GM12801 (cell line): ENCODE measurements around the gene SLC6A9.

ENCODE experiments used
- CTCF ChIP-seq: IDR thresholded peaks from one replicate; pipeline ENCODE4 v1.5.1; 2011; ENCODE audit warnings: control low read depth; ENCODE audit not compliant: insufficient read length; ENCODE audit errors: extremely low read depth

Gene SLC6A9

DNA sequence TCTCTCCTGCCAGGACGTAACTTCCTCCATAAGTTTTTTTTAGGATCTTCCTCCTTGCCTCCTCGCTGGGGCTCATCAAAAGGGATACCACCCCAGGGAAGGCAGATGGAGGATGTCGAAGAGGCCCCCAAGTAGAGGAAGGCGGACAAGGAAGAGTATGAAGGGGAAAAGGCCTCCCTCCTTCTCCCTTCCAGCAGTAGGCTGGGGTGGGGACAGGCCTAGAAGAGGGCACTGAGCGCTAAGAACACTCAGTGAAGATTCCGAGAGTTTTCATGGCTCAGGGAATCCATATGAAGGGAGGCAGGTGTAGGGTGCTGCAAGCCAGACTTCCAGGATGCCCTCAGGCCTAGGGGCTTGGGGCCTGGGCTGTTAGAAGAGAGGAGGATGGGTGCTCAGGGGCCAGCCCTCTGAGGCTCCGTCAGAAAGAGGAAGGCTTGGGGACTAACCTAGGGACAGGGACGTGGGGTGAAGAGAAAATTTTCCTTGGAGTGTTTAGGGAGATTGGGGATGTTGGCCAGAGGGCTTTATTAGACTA is 1.8 kb upstream of the SLC6A9 start:
- TF ChIP-seq CTCF = no peak

- TF ChIP-seq CTCF = no peak
Measured at GRCh38 chr1:44032170-44032790, 1.0 kb upstream of the SLC6A9 start.

- TF ChIP-seq CTCF = no peak
Measured at GRCh38 chr1:44030605-44031251, 534 bp downstream of the SLC6A9 start.

GRCh38 chr1:44029911-44030604 is 1.2 kb downstream of the SLC6A9 start:
- TF ChIP-seq CTCF = no peak

- TF ChIP-seq CTCF = no peak
Measured at GRCh38 chr1:44029260-44029910, 1.9 kb downstream of the SLC6A9 start.

DNA sequence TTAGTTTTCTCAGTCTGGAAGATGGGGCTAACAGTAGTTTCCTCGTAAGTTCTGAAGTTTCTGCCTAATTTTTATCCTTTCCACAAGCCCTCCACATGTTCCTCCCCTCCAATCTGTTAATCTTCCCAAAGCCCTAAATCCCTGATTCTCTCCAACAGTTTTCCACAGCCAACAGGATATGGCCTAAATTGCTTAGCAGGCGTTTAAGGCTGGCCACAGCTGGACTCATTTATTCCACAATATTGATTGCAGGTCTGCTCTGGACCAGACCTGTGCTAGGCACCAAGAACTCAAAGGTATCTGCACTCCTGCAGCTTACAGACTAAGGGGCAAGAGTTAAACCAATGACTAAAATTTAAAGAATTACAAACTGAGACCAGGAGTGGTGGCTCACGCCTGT is 3.9 kb downstream of the SLC6A9 start:
- TF ChIP-seq CTCF = no peak

DNA sequence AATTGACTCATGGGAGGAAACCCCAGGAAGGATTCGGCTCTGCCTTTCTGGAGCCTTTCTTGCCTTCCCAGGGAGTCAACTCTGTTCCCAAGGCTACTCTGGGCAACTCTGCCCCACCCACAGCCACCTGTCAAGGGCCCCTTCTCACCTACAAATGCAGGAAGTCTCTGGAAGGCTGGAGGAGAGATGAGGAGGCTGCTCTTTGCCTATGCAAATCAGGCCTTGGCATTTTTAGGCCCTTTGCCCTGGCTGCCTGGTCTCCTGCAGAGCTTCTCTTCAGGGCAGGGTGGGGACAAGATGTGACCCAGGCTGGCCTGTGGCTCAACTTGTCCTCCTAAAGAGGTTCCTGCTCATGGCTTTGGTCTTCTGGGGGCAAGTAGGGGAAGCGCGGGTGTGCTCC is 5.4 kb downstream of the SLC6A9 start:
- no peak for TF ChIP-seq CTCF
